NCI-H2107 (cell line): ENCODE measurements around the gene ZFP82.

Source experiments
- DNase-seq: peaks from one replicate; lab custom pipeline; 2025; lab: John Stamatoyannopoulos, UW

The ZFP82 gene

GRCh38 chr19:36371886-36372285, 46.6 kb downstream of the ZFP82 start:
- no peak for DNase-seq

- DNase-seq: no peak
These were observed 54.6 kb downstream of the ZFP82 start for GRCh38 chr19:36363845-36364244.
